ENCODE results near the gene ADD1.

DNA sequence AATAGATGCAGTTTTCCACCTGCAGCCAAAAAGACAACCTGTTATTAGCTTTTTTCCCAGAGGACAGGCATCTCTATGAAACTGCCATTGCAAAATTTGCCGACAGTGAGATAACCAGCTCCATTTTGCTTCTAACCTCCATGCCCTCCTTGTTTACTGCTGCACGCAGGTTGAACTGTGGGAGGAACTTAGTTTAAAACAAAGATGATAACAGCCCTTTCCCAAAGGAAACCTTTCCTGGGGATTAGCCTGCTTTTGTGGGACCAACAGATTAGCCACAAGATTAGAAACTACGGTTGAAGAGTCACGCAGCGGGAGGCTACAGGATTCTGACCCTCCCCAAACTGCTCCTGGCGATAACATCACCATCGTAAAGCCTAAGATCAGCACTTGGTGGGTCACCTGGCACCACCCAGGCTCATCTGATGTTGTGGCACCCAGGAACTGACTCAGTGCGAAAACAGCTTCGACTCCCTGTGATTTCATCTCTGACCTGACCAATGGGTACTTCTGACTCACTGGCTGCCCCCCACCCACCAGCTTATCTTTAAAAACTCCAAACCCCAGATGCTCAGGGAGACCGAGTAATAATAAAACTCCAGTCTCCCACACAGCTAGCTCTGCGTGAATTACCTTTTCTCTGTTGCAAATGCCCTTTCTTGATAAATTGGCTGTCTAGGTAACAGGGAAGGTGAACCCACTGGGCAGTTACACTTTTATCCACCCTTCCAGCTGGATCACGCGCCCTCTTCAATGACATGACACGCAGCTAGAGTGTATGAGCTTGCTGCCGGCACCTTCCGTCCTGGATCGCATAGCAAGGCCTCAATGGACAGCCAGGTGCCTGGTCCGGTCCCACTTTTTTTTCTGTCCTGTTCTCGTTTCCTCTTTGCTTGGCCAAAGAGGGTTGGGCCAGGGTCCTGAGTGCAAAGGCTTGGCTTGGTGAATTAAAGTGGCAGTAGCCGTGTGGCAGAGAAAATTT, 92.4 kb downstream of the ADD1 start:
- TF ChIP-seq POLR2A (IDR thresholded peaks at IDR 0.05) = no peak
- TF ChIP-seq, protein P1, sequence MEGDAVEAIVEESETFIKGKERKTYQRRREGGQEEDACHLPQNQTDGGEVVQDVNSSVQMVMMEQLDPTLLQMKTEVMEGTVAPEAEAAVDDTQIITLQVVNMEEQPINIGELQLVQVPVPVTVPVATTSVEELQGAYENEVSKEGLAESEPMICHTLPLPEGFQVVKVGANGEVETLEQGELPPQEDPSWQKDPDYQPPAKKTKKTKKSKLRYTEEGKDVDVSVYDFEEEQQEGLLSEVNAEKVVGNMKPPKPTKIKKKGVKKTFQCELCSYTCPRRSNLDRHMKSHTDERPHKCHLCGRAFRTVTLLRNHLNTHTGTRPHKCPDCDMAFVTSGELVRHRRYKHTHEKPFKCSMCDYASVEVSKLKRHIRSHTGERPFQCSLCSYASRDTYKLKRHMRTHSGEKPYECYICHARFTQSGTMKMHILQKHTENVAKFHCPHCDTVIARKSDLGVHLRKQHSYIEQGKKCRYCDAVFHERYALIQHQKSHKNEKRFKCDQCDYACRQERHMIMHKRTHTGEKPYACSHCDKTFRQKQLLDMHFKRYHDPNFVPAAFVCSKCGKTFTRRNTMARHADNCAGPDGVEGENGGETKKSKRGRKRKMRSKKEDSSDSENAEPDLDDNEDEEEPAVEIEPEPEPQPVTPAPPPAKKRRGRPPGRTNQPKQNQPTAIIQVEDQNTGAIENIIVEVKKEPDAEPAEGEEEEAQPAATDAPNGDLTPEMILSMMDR (IDR thresholded peaks at IDR 0.05) = no peak

Data from right lobe of liver (tissue), 4 donors.